Measurements from ENCODE around the gene RALGAPA2.

Gene RALGAPA2

DNA sequence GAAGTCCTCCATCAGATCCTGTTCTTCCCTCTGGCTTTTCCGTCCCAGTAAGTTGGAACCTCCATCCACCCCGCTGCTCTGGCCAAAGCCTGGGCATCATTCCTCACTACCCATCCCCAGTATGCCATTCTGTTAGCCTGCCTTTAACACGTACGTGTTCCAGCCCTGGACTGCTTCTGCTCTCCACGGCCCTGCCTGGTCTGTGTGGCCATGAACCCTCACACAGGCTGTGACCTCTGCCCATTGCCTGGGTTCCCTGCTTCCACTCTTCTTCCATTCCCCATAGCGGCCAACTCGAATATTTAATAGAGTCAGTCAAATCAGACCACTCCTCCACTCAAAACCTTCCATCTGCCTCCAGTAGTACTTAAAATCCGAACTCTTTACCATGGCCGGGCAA, 29.4 kb downstream of the RALGAPA2 start:
- DNase-seq = no peak

- no peak for DNase-seq
Measured at GRCh38 chr20:20680991-20681508, 31.4 kb downstream of the RALGAPA2 start.

DNA sequence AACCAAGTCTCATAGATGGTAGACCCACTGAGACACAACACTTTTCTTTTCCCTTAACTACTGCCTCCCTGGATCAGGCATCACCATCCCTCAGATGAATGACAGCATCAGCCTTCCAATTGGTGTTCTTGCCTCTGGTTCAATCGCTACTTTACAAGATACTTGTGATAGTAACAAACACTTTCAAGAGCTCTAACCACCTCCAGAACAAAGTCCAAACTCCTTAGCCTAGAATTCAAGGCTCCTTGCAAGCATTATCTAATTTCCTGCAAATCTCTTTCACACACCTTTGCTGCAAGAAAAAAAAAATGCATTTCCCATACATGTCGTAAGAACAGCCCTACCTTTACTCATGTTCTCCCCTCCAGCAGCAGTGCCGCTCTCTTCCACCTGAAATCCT, 33.1 kb downstream of the RALGAPA2 start:
- no peak for DNase-seq

DNA sequence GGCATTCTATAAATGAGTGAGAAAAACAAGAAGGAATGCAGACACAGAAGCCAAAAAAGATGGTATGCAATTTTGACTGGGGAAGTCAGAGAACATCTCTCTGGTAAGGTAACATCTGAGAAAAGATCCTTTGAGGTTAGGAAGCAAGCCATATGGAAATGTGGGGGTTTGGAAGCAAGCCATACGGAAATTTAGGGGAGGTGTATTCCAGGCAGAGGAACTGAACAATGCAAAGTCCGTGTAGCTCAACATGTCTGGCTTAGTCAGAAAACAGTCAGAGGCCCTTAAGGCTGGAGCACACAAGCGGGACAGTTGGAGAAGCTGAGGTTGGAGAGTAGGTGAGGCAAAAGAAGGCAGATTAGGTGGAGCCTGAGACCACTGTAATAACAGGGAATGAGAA, 35.3 kb downstream of the RALGAPA2 start:
- no peak for DNase-seq

DNA sequence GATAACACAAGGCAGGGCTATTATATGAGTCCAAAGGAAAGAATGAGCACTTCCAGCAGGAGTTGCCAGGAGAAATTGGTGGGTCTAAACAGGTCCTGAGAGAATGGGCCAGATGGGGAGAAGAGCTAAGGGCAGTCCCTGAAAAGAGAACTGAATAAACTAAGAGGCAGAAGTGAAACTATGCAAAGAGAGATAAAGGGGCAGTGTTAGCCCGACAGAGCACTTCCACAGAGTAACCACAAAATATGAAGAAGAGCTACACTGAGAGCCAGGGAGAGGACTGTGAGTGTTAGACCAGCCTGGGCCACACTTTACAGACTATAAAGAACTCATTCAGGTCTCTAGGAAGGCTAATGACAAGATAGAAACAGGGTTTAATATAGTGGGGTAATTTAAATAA, 43.8 kb downstream of the RALGAPA2 start:
- DNase-seq = no peak

DNA sequence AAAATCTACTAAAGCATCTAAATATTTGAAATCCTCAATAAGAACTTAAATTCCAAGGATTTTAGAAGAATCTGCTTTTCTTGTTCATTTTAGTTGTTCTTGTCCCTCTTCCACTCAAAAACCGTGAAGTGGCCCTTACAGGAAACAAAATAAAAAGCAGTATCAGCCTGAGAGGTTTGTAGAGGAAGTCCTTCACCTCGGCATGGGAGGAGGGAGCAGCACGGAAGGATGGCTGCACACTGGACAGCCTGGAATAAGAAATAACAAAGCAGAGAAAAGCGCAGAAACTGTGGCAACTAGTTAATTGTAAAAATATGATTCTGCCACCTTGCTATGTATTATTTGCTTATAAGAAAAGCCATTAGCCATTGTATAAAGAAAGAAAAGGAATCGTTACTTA, 46.1 kb downstream of the RALGAPA2 start:
- DNase-seq = no peak

- DNase-seq = no peak
Measured at GRCh38 chr20:20665606-20666332, 46.7 kb downstream of the RALGAPA2 start.

- no peak for DNase-seq
Measured at GRCh38 chr20:20664795-20665589, 47.5 kb downstream of the RALGAPA2 start.

GRCh38 chr20:20663841-20664240, 48.6 kb downstream of the RALGAPA2 start:
- DNase-seq = no peak

DNA sequence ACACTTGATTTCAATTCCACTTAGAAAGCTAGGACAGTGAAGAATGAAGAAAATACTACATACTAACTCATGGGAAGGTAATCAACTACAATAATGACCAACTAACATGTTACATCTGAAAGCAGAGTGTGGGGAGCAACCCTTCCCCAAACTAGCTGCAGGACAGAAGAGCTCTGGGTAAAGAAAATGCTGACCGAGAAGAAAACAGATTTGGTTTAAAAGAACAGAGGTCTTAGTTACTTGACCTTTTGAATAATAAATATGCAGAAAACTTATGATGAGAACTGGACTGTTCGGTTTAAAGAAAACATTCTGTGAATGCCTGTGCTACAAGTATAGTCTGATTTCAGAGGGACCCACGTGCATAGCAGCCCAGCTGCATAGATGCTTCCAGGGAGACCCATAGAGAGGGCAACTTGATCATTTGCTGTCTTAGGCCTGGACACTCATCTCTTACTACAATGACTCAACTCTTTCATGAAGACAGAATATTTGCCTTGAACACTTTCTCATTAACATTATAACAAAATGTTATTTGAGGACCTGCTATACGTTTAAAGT, 53.5 kb downstream of the RALGAPA2 start:
- no peak for DNase-seq

DNA sequence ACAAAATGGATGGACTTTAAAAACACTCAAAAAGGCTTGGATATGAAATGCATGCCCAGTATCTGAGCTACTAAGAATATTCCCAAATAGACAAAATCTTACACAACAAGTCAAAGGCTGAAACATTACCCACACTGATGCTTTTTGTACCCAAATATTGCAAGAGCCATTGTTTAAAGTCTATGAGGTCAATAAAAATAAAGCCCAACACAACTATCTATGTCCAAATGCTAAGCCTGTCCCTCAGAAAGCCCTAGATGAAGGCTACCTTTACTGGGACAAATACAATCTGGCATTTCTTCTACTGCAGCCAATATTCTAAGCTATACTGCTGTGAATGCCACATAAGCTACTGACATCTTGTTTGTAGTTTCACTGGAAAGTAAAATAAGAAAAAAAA, 54.3 kb downstream of the RALGAPA2 start:
- DNase-seq = no peak

DNA sequence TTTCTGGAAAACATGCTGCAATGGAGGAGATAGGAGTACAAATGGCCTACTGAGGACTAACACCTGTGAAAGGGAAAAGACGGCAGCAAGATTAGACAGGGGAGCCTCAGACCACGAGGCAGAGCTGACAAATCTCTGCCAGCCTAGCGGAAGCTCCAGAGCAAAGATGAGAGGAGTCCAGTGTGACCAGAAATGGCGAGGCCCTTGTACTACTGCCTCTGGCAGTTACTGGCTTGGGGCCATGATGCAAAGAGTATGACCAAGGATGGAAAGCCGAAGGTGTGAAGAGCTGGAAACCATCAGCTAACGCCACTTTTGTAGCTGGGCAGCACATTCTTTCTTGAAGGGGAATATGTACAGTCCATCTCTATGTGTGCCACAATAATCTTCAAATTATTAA, 55.4 kb downstream of the RALGAPA2 start:
- no peak for DNase-seq

DNA sequence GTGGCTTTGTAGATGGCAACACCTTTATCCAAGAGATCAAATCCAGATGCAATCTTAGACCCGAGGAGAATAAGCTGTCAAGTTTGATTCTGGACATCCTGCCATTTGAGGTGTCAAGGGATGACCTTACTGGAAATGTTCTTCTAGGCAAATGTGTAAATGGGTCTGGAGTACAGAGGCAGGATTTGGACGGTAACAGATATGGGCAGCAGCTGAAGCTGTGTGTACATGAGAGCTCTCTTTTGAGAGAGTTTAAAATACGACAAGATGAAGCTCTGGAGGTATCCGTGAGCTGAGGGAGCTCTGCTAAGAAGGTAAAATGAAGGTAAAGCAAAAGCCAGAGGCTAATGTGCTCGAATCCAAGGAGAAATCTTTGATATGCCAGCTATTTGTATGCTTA, 56.6 kb downstream of the RALGAPA2 start:
- DNase-seq = no peak

- no peak for DNase-seq
Measured at GRCh38 chr20:20649945-20650344, 62.5 kb downstream of the RALGAPA2 start.

GRCh38 chr20:20643927-20644326, 68.5 kb downstream of the RALGAPA2 start:
- DNase-seq = no peak

GRCh38 chr20:20641783-20642182, 70.7 kb downstream of the RALGAPA2 start:
- no peak for DNase-seq

- DNase-seq = no peak
Measured at GRCh38 chr20:20638878-20639277, 73.6 kb downstream of the RALGAPA2 start.

DNA sequence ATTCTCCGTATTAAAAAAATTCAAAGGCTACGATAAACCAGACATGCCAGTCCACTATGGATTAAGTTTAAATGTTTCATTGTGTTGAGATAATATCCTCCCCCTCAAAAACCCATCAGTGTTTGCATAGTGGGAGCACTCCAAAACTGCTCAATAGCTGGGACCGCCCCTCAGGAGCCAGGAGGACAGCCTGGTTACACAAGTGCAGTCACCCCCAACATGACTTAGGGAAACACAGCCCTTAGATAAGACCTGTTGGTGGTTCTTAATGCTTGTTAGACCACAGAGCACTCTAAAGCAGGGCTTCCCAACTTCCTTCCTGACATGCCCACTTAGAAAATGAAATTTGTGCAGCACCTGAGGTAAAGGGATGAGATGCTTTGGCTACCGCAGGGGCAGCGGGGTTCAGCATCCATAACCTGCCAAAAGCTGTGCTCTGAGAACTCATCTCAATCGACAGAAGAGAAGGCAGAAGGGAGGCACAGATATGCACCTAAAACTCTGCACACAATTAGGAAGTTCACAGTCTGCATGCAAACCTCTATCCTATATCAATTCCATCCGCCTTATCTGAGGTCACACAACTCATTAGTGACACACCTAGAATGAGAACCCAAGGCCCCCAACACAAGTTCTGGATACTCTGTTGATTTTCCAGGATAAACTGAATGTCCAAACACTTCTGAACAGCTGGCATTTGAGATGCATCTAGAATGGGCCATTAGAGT, 74.3 kb downstream of the RALGAPA2 start:
- no peak for DNase-seq

DNA sequence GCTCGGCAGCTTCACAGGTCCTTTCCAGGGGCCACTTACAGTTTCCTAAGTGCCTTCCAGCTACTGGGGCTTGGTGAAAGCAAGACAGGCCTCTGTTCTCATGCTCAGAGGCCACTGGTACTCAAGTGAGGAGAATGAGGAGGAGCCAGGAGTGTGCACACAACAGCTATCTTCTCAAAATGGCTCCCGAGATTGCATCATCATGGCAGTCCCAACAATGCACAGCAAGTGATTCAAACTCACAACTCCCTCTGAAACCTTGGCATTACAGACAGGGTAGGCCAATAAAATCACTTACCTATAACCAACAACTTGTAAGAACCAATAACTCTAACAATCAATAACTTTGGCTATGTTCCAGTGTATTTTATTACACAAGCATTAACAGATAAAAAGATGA, 77.4 kb downstream of the RALGAPA2 start:
- DNase-seq = no peak

- no peak for DNase-seq
Measured at GRCh38 chr20:20632644-20633043, 79.8 kb downstream of the RALGAPA2 start.

- DNase-seq = no peak
Measured at GRCh38 chr20:20630551-20630950, 81.9 kb downstream of the RALGAPA2 start.

DNA sequence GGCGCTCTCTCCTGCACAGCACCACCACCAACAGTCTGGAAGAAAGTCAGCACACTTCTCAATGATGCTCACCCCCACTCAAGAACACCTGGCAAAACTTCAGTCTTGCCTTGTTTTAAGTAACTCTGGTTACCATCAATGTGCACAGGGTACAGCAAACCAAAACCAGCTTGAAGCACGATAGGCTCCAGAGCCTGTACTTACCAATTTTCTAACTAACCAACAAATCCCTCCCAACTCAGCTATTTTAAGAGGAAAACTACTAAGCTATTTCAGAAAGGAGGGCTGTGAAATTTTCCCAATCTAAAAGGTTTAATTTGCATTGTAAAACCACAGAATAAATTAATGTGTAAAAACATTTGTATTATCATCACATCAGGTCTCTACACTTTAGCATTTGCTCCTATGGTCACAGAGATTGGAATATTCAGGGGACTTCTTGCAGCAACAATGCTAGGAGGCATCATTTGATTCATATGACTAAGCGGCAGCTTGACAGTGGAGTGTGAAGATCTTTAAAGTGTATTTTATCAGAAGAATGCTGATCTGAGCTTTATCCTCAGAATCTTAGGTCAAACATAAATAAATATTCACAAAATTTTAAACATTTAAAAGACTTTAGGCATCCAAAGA, 82.8 kb downstream of the RALGAPA2 start:
- no peak for DNase-seq

DNA sequence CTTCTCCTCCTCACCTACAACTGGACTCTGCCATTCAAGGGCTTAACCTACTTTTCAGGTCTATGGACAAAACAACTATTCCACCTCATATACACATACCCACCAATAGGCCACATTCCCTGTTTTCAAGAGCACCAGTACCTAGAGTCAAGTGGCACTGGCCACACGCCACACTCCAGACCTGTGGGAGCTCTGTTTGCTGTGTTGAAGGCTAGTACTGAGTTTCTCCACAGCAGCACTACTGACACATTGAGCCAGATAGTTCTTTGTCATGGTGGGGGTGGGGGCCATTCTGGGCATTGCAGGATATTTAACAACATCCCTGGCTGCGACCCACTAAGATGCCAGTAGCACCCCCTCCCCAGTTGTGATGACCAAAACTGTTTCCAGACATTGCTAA, 84.1 kb downstream of the RALGAPA2 start:
- DNase-seq = no peak
